HEK293T (cell line): ENCODE data around the gene HGF.
"Not testable (repeated sequence)": the region's sequence is repeated elsewhere in the genome, so short reads cannot be mapped to it uniquely, and the experiment has no call there.

Experiments
- ARNT ChIP-seq: fragments of 450-650 bp; IDR thresholded peaks from 2 replicates; pipeline ENCODE4 v1.6.1; 2017; ENCODE audit warnings: mild to moderate bottlenecking
- BHLHE40 ChIP-seq: fragments of 450-650 bp; IDR thresholded peaks from 2 replicates; pipeline ENCODE4 v1.6.1; 2016; ENCODE audit warnings: mild to moderate bottlenecking, moderate library complexity, borderline replicate concordance
- CTBP1 ChIP-seq: fragments of 450-650 bp; IDR thresholded peaks from 2 replicates; pipeline ENCODE4 v1.6.1; 2016; ENCODE audit warnings: borderline replicate concordance
- ELF4 ChIP-seq: fragments of 450-650 bp; IDR thresholded peaks from 2 replicates; pipeline ENCODE4 v1.6.1; 2017; ENCODE audit warnings: antibody characterized with exemption
- FOXA1 ChIP-seq: fragments of 450-650 bp; IDR thresholded peaks from 2 replicates; pipeline ENCODE4 v1.6.1; 2016; ENCODE audit warnings: mild to moderate bottlenecking
- FOXM1 ChIP-seq: fragments of 450-650 bp; IDR thresholded peaks from 2 replicates; pipeline ENCODE4 v1.6.1; 2017; ENCODE audit warnings: mild to moderate bottlenecking, borderline replicate concordance
- HDGF ChIP-seq: fragments of 450-650 bp; IDR thresholded peaks from 2 replicates; pipeline ENCODE4 v1.6.1; 2017; ENCODE audit warnings: antibody characterized with exemption, borderline replicate concordance
- LEF1 ChIP-seq: fragments of 450-650 bp; IDR thresholded peaks from 2 replicates; pipeline ENCODE4 v1.6.1; 2017; ENCODE audit warnings: mild to moderate bottlenecking, borderline replicate concordance
- NFRKB ChIP-seq: fragments of 450-650 bp; IDR thresholded peaks from 2 replicates; pipeline ENCODE4 v1.6.1; 2016; ENCODE audit warnings: mild to moderate bottlenecking, moderate library complexity
- SP1 ChIP-seq: fragments of 450-650 bp; IDR thresholded peaks from 2 replicates; pipeline ENCODE4 v1.6.1; 2017
- SUZ12 ChIP-seq: fragments of 450-650 bp; IDR thresholded peaks from 2 replicates; pipeline ENCODE4 v1.6.1; 2016; ENCODE audit warnings: mild to moderate bottlenecking
- TARDBP ChIP-seq: fragments of 450-650 bp; IDR thresholded peaks from 2 replicates; pipeline ENCODE4 v1.6.1; 2016
- ZNF384 ChIP-seq: fragments of 450-650 bp; IDR thresholded peaks from 2 replicates; pipeline ENCODE4 v1.6.1; 2016
- TF ChIP-seq, protein P1 (sequence below): fragments of 450-650 bp; IDR thresholded peaks from 2 replicates; pipeline ENCODE4 v1.6.1; 2016

GRCh38 chr7:81722250-81722649, 47.6 kb downstream of the HGF start:
- not testable (repeated sequence) for TF ChIP-seq TARDBP, ARNT, BHLHE40, ELF4, SP1, SUZ12, NFRKB, HDGF, LEF1, FOXM1, FOXA1, CTBP1, ZNF384
- TF ChIP-seq, protein P1, sequence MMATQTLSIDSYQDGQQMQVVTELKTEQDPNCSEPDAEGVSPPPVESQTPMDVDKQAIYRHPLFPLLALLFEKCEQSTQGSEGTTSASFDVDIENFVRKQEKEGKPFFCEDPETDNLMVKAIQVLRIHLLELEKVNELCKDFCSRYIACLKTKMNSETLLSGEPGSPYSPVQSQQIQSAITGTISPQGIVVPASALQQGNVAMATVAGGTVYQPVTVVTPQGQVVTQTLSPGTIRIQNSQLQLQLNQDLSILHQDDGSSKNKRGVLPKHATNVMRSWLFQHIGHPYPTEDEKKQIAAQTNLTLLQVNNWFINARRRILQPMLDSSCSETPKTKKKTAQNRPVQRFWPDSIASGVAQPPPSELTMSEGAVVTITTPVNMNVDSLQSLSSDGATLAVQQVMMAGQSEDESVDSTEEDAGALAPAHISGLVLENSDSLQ = not testable (repeated sequence)
